Dermis blood vessel endothelial cell (primary cell): Measurements from ENCODE around the gene RBMS3. TPM values are rescaled to one million over a fixed set of nuclear protein-coding genes. Genes with fewer than 3 reads are reported as not detected.
A peak's percentile ranks its signal among the peaks of the same experiment; 100 is the strongest.

Source experiments
- DNase-seq: peaks from one replicate; pipeline ENCODE4 v3.0.0; 2010
- total RNA-seq: library from RNA; depleted of rRNA; stranded (reverse); fragments of >200 nt; gene quantifications from 2 replicates; pipeline ENCODE4 v1.2.3, GENCODE V29; 2014

Gene RBMS3
- total RNA-seq, 1 donor from 2014 or later = 37.6 TPM

- DNase-seq = no peak
Observed at GRCh38 chr3:29694331-29694730, 413.5 kb downstream of the RBMS3 start.

DNA sequence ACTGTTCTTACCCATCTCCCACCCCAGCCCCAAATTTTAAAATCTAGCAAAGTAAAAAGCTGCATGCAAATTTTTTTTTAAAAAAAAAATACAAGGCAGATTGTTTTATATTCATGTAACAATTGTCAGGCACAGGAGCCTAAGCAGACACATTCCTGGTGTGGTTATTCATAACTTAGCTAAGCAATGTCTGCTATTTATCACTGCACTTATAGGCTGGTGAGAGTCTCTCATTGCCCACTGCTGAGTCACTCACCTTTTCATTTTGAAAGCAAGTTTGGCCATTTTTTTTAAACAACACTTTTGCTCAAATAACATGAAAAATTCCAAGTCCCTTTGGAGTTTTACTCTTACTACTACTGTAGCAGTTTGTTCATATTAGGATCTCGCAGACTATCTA, 413.9 kb downstream of the RBMS3 start:
- DNase-seq = peak; percentile 92

DNA sequence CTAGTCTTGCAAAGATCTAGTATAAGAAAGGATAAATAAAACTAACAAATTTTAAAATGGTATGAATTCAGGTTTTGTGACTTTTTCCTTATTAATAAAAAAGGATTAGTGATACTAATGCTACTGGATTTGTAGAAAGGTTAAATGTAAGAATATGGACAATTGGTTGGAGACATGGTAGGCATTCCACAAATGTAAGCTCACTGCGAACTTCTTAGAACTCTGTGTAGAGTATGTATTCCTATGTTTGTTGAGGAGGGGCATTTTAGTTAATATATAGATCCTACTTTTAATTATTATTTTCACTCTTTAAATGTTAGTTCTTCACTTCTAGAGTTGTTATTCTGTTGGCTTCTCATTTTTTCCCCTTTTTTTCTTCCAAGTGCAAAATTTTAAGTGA, 414.3 kb downstream of the RBMS3 start:
- no peak for DNase-seq

- peak; percentile 75 for DNase-seq
Observed at GRCh38 chr3:29695643-29696198, 414.9 kb downstream of the RBMS3 start.

GRCh38 chr3:29696311-29696710, 415.4 kb downstream of the RBMS3 start:
- DNase-seq = no peak

DNA sequence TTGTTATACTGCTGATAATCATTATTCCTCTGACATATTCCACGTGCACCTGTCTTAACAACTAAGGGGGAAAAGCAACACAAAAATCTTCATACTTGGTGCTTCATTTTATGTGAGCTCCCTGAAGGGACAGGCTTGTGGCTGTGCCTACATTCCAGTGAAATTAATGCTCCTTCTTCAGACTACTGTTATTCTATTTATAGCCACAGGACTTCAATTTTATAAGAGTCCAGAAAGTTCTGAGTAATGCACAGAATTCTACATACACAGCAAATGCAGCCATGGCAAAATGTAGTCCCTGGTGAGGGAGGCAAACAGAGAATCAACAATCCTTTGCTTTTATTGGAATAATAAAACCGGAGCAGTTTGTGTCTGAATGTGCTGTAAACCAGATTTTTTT, 417.1 kb downstream of the RBMS3 start:
- no peak for DNase-seq

DNA sequence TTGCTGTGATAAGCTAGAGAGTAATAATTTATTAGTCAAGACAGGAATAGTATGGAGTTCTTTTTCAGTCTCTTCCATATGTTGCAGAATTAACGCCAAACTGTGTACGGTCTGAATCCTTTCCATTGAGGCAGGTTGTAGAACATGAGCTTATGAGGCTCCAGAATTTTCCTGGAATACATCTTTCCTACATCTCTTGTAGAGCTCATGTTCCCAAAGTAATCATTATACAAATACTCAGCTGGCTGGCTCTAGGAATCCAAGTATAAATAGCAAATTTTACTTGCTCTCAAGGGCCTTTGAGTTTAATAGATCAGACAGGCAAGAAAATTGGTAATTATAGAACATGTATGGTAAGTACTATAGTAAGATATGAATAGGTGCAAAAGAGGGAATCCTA, 419.4 kb downstream of the RBMS3 start:
- DNase-seq = no peak

- no peak for DNase-seq
Observed at GRCh38 chr3:29701326-29701983, 420.6 kb downstream of the RBMS3 start.

DNA sequence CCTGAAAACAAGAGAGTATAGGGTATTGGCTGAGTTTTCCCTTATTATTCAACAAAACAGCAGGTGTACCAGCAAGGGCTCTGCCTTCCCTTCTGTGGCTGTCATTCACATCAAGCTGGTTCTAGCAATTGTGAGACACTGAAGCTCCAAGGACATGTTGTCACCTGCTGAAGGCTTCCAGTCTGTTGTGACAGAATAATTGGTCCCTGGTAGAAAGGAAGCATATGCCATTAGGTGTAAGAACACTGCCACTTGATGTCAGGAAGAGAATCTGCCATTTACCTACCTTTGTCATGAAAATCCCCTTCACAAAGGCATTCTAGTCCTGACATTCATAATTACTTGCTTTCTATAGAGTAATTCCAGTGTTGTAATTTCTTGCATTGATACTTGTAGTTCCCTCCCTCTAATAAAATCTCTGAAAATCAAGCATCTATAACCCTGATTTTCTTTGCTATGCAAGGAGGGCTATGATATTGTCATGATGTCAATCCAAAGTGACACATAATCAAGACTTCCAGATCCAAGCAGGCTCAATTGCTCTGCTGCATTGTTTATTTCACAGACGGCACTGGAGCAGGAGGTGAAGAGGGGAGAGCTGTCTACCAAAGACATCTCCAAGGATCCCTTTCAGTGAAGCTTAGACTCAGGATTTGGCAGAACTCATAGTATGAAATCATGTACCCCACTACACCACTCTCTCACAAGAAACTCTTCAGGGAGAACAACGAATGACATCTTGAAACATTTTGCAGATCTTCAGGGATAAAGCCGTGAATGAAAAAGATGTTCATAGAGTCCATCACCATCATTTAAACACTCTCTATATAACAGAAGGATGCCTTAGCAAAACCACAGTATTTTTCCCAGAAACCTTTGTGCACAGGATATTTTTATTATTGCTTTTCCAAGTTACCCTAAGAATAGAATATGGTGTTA, 425.3 kb downstream of the RBMS3 start:
- no peak for DNase-seq

- no peak for DNase-seq
Observed at GRCh38 chr3:29708884-29709283, 428.0 kb downstream of the RBMS3 start.

DNA sequence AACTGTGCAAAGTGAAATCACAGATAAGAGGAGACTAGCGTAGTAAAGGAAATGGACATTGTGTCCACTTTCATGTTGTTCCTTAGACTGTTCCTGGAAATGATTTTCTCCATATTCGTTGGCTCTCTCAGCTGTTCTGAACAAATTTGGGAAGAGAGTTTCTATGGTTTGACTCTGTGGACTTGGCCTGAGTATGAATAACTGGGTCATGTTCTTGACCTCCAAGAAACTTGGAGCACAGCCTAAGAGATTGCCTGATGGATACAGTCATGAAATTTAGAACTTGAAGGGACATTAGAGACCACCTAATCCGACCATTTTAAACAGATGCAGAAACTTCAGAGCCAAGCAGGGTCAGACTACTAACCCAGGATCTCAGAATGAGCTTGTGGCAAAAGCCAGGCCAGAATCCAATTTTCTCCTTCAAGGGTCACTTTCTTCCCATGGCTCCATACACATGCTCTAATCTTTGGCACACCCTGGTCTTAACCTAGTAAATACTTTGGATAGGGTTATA, 430.4 kb downstream of the RBMS3 start:
- no peak for DNase-seq

- no peak for DNase-seq
Observed at GRCh38 chr3:29716213-29716612, 435.3 kb downstream of the RBMS3 start.

DNA sequence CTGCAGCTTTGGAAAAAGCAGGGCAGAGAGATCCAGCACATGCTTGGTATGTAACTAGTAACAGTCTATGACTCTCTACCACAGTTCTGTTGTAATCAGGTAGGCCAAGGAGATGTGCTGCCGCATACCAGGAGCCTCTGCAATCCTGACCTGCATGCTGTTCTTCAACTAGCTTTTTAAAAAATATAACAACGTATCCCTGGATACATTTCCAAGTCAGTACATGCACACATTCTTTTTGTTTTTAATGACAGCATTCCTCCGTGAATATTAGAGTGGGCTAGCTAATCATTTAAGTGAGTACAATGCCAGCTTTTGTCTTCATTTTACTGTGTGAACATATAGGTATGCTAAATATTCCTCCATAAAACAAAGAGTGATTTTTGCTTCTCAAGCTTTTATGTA, 437.8 kb downstream of the RBMS3 start:
- DNase-seq = no peak

DNA sequence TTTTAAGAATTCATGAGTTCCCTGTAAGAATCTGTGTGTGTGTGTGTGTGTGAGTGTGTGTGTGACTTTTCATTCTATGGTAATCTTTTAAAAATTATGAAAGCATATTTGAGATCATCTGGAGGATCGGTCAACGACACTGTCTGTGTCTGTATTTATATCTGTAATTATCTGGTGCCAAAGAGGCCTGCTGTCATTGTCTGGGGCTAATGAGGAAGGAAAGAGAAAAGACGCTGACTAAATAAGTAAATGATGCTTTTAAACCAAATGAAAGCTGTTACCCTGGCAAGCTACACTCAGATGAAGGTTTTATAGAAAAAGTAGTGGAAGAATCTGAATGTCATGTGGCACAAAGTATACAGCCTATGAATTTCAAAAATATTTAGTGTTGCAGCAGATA, 439.8 kb downstream of the RBMS3 start:
- no peak for DNase-seq

DNA sequence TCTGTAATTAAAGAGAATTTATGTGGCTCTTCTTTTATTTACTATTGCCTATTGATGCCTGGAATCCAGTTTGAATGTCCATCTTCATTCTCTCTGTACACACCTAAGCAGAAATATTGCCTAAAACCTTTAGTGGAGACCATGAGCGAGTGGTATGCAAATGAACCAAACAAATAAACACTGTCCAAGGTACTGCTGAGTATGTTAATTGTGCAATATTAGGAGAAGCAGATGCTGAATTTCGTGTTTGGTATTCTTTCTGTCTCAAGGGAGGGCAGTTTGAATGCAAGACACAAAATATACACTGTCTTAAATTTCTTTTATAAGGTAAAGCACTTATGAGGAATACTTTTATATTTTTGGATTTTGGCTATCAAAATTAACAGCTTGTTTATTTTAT, 440.9 kb downstream of the RBMS3 start:
- no peak for DNase-seq

GRCh38 chr3:29731050-29731449, 450.2 kb downstream of the RBMS3 start:
- peak; percentile 11 for DNase-seq

DNA sequence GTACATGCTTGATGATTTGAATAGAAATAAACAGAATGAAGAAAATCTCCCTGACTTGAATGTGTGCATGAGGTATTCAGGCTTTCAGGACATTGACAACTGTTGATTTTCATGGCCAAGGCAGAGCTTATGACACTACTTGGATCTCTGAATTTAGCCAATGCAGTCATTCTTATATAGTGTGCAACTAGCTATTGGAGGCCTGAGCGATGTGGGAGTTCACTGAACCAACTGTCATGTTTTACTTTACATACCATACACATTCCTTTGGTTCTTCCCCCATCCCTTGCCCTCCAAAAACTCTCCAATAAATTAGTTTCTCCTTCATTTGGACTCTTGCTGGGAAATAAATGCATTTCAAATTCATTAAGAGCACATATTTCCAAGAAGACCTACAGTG, 460.4 kb downstream of the RBMS3 start:
- no peak for DNase-seq

DNA sequence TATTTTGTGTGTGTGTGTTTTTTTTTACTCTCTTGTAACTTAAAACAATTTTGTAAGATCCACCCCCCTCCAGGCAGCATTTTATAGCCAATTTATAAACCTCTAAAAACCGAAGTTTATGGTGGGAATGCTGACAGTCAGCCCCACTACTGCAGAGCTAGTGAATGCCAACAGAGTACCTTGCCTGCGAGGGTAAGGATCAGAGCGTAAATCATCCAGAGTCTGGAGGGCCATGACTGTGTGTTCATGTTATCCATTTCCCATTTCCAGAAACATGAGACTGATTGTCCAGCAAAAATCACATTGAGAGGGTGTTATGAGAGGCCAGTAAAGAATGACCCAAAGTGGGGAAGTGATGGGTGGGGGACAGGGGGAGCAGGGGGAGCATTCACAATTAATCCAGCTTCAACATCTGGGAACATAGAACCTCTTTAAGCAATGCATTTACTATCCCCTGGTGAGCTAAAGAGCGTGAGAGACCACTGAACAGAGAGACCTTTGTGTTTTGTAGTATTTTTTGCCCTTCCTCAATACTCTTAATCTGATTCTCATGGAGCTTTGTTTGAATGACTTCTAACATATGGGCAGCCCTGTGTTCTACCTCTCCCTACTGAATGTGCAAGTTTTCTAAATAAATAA, 464.5 kb downstream of the RBMS3 start:
- no peak for DNase-seq

- peak; percentile 62 for DNase-seq
Observed at GRCh38 chr3:29746163-29746760, 465.4 kb downstream of the RBMS3 start.

DNA sequence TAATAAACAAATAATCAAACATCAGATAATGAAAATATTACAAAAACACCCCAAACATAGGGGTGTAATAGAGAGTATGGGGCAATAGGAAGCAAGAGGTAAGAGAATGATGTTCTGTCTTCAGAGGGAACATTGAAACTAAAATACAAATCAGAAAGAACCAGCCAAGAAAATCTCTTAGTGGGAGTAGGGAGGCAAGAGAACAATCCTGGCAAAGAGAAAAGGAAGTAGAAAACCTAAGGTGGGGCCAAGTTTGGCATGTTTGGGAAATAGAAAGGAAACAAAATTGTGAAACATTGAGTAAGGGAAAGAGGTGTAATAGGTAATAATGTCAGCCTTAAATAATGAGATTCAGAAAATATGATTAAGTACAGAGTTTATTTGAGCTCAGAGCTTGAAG, 467.1 kb downstream of the RBMS3 start:
- no peak for DNase-seq

- no peak for DNase-seq
Observed at GRCh38 chr3:29751647-29752314, 470.9 kb downstream of the RBMS3 start.

DNA sequence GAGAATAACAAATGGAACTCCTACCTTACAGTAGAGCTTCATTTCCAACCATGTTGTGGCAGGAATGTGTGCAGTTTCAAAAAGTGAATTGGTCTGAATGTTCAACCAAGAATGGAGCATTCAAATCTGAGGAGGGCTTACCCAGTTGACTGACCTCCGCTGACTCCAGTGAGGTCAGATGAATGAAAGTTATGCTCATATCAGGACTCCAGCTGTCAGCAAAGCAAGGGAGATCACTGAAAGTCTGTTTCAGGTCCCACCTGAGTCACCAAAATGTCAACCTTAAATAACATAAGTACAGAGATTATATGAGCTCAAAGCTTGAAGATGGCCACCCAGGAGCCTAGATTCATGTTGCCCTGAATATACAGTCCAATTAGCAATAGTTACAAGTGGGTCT, 473.5 kb downstream of the RBMS3 start:
- no peak for DNase-seq
